Esophagus squamous epithelium (tissue), 5 donors: ENCODE data around the gene KLHL11. TPM values are rescaled to one million over a fixed set of nuclear protein-coding genes. Genes with fewer than 3 reads are reported as not detected.
"Not testable (repeated sequence)": the region's sequence is repeated elsewhere in the genome, so short reads cannot be mapped to it uniquely, and the experiment has no call there.

Experiments
- DNase-seq: peaks from one replicate; lab custom pipeline; 2025; lab: John Stamatoyannopoulos, UW
- H3K27ac ChIP-seq, 4 donors: fragments of 200-600 bp; sonication (generic); one replicate each; pipeline ENCODE4 v1.5.1; 2016 to 2019; ENCODE audit warnings: mild to moderate bottlenecking in 1 of 4
- H3K27me3 ChIP-seq, 4 donors: fragments of 200-600 bp; sonication (generic); 1 replicate in 3 of 4; 2 replicates in 1 of 4; pipeline versions ENCODE4 v1.5.1 to v1.6.0; 2017 to 2021; ENCODE audit warnings: antibody characterized with exemption in 1 of 4
- H3K36me3 ChIP-seq, 3 donors: fragments of 200-600 bp; sonication (generic); one replicate each; pipeline ENCODE4 v1.5.1; 2016 to 2019
- H3K4me1 ChIP-seq, 3 donors: fragments of 200-600 bp; sonication (generic); one replicate each; pipeline ENCODE4 v1.5.1; 2017 to 2019
- H3K4me3 ChIP-seq, 4 donors: fragments of 200-600 bp; sonication (generic); 1 replicate in 3 of 4; 2 replicates in 1 of 4; pipeline ENCODE4 v1.5.1; 2016 to 2019; ENCODE audit warnings: mild to moderate bottlenecking in 2 of 4, moderate library complexity in 1 of 4
- H3K9me3 ChIP-seq, 3 donors: fragments of 200-600 bp; sonication (generic); one replicate each; pipeline ENCODE4 v1.5.1; 2016 to 2019
- POLR2A ChIP-seq, 4 donors: fragments of 450-650 bp; IDR thresholded peaks; one replicate each; pipeline ENCODE4 v1.6.1; 2017; ENCODE audit warnings: antibody characterized with exemption in 4 of 4, mild to moderate bottlenecking in 4 of 4, moderate library complexity in 3 of 4
- whole genome bisulfite sequencing, 2 donors: methylation state at CpG; one replicate each; pipeline ENCODE4 v1.1.5; 2018; 5-methylcytosine and 5-hydroxymethylcytosine counted together
- intact Hi-C: fragments of 100-400 bp; cut with DNase I; formaldehyde crosslinking; loops from one replicate; pipeline ENCODE4 v1.15.0; 2022
- total RNA-seq, 4 donors: library from RNA; depleted of rRNA; stranded (reverse); fragments of >200 nt; gene quantifications; one replicate each; pipeline ENCODE4 v1.1.0, GENCODE V29; 2016
- TF ChIP-seq, protein P1 (sequence below), 6 experiments: fragments of 450-650 bp in 4 of 6; fragments of 200-600 bp in 2 of 6; sonication (generic) in 2 of 6; IDR thresholded peaks; one replicate each; pipeline ENCODE4 v1.5.1; 2016 to 2019; ENCODE audit warnings: antibody characterized with exemption in 6 of 6, mild to moderate bottlenecking in 4 of 6, moderate library complexity in 4 of 6
- donor health status: DM: yes; HTN: yes; CAD: no.

The KLHL11 gene
- total RNA-seq, 4 donors from 2014 or later: 11.8 to 20.4 (median 13.1) TPM

DNA sequence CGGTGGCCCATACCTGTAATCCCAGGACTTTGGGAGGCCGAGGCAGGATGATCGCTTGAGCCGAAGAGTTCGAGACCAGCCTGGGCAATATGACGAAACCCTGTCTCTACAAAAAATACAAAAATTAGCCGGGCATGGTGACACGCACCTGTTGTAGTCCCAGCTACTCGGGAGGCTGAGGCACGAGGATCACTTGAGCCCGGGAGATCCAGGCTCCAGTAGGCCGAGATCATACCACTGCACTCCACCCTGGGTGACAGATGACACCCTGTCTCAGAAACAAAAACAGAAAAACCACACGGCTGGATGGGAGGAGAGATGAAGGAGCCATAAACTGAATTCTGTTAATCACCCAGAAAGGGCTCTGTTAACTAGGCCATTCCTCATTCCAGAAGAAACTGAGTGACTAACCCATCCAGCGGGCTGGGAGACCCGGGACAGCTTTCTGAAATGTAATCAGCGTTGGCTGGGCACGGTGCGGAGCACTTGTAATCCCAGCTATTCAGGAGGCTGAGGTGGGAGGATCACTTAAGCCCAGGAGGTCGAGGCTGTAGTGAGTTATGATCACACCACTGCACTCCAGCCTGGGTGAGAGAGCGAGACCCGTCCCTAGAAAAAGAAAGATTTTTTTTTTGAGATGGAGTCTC is 28.6 kb downstream of the KLHL11 start:
- peaks cover 6 to 24% (median 9%) of the 10 kb centered on the region in 3 donors for H3K4me1 ChIP-seq
- no peak for DNase-seq
- H3K27me3 ChIP-seq: no peaks in the 10 kb centered on the region
- H3K9me3 ChIP-seq: no peaks in the 10 kb centered on the region
- H3K36me3 ChIP-seq: peaks cover 0 to 9% (median 3%) of the 10 kb centered on the region in 3 donors
- peak overlapping the region; percentile 72 to 92 (median 80) for H3K4me3 ChIP-seq
- peak overlapping the region; percentile 76 to 89 (median 80) for H3K27ac ChIP-seq
- TF ChIP-seq, protein P1, sequence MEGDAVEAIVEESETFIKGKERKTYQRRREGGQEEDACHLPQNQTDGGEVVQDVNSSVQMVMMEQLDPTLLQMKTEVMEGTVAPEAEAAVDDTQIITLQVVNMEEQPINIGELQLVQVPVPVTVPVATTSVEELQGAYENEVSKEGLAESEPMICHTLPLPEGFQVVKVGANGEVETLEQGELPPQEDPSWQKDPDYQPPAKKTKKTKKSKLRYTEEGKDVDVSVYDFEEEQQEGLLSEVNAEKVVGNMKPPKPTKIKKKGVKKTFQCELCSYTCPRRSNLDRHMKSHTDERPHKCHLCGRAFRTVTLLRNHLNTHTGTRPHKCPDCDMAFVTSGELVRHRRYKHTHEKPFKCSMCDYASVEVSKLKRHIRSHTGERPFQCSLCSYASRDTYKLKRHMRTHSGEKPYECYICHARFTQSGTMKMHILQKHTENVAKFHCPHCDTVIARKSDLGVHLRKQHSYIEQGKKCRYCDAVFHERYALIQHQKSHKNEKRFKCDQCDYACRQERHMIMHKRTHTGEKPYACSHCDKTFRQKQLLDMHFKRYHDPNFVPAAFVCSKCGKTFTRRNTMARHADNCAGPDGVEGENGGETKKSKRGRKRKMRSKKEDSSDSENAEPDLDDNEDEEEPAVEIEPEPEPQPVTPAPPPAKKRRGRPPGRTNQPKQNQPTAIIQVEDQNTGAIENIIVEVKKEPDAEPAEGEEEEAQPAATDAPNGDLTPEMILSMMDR (IDR thresholded peaks at IDR 0.05): no peak
- TF ChIP-seq POLR2A (IDR thresholded peaks at IDR 0.05): no peak
- intact Hi-C loops: no loop called here
- WGBS, 2 donors: 26 to 43% methylated on average over 17 to 20 of the region's 21 CpGs

DNA sequence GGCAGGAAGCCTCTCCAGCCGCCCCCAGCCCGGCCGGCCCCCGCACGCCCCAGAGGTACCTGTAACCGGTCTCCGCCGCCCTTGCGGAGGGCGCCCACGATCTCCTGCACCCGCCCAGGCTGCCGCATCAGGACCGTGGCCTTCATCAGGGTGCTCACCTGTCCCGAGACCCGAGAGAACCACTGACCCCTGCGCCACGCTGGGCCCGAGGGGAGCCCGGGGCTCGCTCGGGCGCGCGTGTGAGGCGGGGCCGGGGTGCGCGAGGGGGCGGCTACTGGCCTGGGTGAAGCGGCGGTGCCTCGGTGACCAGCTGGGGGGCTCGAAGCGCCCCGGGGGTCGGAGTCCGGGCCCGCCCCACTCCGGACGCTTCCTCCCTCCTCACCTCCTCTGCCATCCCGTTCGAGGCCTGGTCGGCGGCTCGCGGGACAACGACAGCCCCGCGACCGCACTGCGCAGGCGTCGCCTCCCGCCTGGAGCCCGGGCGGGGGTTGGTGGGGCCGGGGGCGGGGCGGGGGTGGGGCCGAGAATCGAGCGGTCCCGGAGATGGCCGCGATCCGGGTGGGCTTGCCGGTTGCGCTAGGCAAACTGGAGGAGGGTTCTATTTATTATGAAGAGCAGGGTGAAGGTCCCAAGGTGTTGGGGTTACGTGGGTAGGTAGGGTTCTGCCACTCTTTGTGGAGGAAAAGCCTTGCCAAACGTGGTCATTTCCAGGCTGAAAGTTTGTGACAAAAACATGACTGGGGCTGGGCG is 29.2 kb downstream of the KLHL11 start, which contains the start of gene NT5C3B:
TSS of gene NT5C3B (minus strand) at position 433 of the 750 bp plus-strand sequence. CDS start at position 394, 39 bp downstream.
- intact Hi-C loops: no loop called here
- DNase-seq: no peak
- H3K4me1 ChIP-seq: peaks cover 6 to 24% (median 9%) of the 10 kb centered on the region in 3 donors
- no peaks in the 10 kb centered on the region for H3K27me3 ChIP-seq
- peak within 1 kb of the TSS; percentile 76 to 89 (median 80) for H3K27ac ChIP-seq
- H3K4me3 ChIP-seq: peak within 1 kb of the TSS; percentile 72 to 92 (median 80)
- TF ChIP-seq POLR2A (IDR thresholded peaks at IDR 0.05): peak in 1 of 4 donors; percentile 38
- TF ChIP-seq, protein P1 (IDR thresholded peaks at IDR 0.05): no peak
- WGBS, 2 donors: 0% methylated on average over 1 to 16 of the region's 72 CpGs
- no peaks in the 10 kb centered on the region for H3K9me3 ChIP-seq
- peaks cover 0 to 16% (median 8%) of the 10 kb centered on the region in 3 donors for H3K36me3 ChIP-seq

DNA sequence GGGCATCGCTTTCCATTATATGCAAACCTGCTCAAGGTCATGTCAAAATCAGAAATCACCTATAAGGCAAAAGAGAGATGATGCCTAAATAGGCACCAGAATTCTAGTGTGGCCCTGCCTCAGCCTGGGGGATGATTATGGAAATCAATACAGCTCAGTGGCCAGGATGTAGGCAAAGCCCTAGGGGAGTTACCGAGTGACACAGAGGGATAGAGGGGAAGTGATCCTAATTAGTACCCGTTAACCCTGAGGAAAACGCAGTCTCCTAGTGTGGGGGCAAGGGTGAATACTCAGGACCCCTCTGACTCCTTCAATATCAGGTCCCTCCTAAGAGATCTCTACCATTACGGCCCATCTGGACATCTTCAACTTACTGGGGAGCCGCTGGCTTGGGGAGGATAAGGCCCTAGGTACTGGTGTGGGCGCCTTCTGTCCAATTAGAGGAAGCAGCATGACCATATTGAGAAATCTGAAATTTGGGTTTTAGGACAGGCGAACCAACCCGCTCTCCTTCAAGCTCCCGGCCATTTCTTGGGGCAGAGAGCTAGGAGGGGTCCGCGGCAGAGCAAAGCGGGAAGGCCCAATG is 29.9 kb downstream of the KLHL11 start:
- H3K27ac ChIP-seq: peak overlapping the region; percentile 76 to 89 (median 80)
- no peak for TF ChIP-seq POLR2A (IDR thresholded peaks at IDR 0.05)
- TF ChIP-seq, protein P1 (IDR thresholded peaks at IDR 0.05): no peak
- H3K27me3 ChIP-seq: no peaks in the 10 kb centered on the region
- H3K36me3 ChIP-seq: peaks cover 0 to 23% (median 8%) of the 10 kb centered on the region in 3 donors
- DNase-seq: no peak
- peaks cover 6 to 24% (median 9%) of the 10 kb centered on the region in 3 donors for H3K4me1 ChIP-seq
- intact Hi-C loops: no loop called here
- no peaks in the 10 kb centered on the region for H3K9me3 ChIP-seq
- peak overlapping the region; percentile 72 to 92 (median 80) for H3K4me3 ChIP-seq
- WGBS, 2 donors: 28 to 32% methylated on average over 4 to 6 of the region's 13 CpGs

DNA sequence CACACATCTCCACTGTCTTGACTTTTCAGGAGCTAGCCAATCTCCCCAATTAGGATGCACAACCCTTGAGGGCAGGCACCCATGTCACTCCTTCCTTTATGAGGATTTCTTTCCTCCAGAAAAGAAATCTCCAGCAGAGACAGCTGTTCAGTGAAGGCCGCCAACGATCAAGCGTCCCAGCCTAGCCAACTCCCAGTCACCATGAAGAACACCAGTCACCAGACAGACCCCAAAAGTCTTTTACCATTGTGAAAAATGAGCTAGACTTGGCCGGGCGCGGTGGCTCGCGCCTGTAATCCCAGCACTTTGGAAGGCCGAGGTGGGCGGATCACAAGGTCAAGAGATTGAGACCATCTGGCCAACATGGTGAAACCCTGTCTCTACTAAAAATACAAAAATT is 35.3 kb downstream of the KLHL11 start:
- DNase-seq, H3K27me3 ChIP-seq, H3K4me1 ChIP-seq, intact Hi-C loops, H3K4me3 ChIP-seq, H3K27ac ChIP-seq, H3K9me3 ChIP-seq: not testable (repeated sequence)
- peaks cover 0 to 76% (median 20%) of the 10 kb centered on the region in 3 donors for H3K36me3 ChIP-seq
- 89 to 93% methylated on average over 3 to 10 of the region's 10 CpGs for WGBS, 2 donors

DNA sequence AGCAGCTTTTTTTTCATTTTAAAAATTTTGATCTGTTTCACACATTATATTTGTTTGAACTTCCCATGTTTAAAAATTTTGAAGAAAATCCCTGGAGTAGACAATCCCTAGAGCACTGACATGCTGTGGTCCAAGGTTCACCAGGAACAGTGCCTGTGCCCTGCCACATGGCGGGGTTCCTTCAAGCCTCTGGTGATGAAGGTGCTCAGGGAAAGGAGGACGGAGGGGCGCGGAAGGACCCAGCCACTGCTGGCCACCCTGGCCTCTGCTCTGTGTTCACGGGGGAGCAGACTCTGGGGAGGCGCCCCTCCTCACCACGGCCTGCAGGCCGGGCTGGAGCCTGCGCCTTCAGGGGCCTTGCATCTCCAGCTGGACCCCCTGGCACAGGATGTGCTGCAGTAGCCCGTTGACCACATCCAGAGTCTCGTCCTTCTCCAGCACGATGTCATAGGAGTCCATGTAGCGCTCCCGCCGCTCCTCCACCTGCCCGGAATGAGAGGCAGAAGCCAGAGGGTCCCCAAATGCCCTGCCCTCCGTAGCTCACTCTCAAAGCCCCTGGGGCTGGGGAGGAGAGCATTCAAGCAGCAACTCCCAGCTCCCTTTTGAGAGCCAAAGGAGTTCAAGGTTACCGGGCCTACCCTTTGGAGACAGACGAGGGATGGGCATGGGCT is 39.9 kb downstream of the KLHL11 start:
- no peak for DNase-seq
- WGBS, 2 donors: 71 to 82% methylated on average over 1 to 7 of the region's 19 CpGs

More for the DNA sequence above, 39.9 kb downstream of the KLHL11 start:
- H3K27me3 ChIP-seq: peaks cover 0 to 2% (median 0%) of the 10 kb centered on the region in 4 donors
- peaks cover 0 to 60% (median 12%) of the 10 kb centered on the region in 3 donors for H3K36me3 ChIP-seq
- no peak overlapping the region for H3K4me3 ChIP-seq
- TF ChIP-seq POLR2A (IDR thresholded peaks at IDR 0.05): no peak
- TF ChIP-seq, protein P1 (IDR thresholded peaks at IDR 0.05): no peak
- H3K4me1 ChIP-seq: no peaks in the 10 kb centered on the region
- H3K9me3 ChIP-seq: no peaks in the 10 kb centered on the region
- intact Hi-C loops: no loop called here
- no peak overlapping the region for H3K27ac ChIP-seq
